Type B pancreatic cell (in vitro differentiated cells): Measurements from ENCODE around the gene PSKH1. TPM values are rescaled to one million over a fixed set of nuclear protein-coding genes. Genes with fewer than 3 reads are reported as not detected.

ENCODE experiments used
- DNase-seq: peaks from one replicate; pipeline ENCODE4 v3.0.0; 2021; ENCODE audit warnings: mixed read lengths; ENCODE audit not compliant: unreplicated experiment; ENCODE audit errors: extremely low spot score
- H3K27ac Mint-ChIP-seq: 2 replicates; pipeline ENCODE4 v1.8.0; 2021; ENCODE audit warnings: mild to moderate bottlenecking, mixed read lengths
- H3K27me3 Mint-ChIP-seq: 2 replicates; pipeline ENCODE4 v1.8.0; 2021; ENCODE audit warnings: mixed read lengths
- H3K36me3 Mint-ChIP-seq: 2 replicates; pipeline ENCODE4 v1.8.0; 2021; ENCODE audit warnings: mixed read lengths
- H3K4me1 Mint-ChIP-seq: one replicate; pipeline ENCODE4 v1.8.0; 2021; ENCODE audit warnings: mixed read lengths; ENCODE audit not compliant: unreplicated experiment
- H3K4me3 Mint-ChIP-seq: 2 replicates; pipeline ENCODE4 v1.8.0; 2021; ENCODE audit warnings: mild to moderate bottlenecking, mixed read lengths
- H3K9me3 Mint-ChIP-seq: 2 replicates; pipeline ENCODE4 v1.8.0; 2021; ENCODE audit warnings: mixed read lengths
- total RNA-seq: library from RNA; stranded (reverse); gene quantifications from 2 replicates; pipeline ENCODE4 v1.2.1, GENCODE V29; 2021; ENCODE audit warnings: low replicate concordance
- TF ChIP-seq, protein P1 (sequence below): fragments of 200-600 bp; sonication (generic); conservative IDR thresholded peaks from 2 replicates; pipeline ENCODE4 v1.5.0; 2021; ENCODE audit warnings: antibody characterized with exemption, mild to moderate bottlenecking

Gene PSKH1
- total RNA-seq, 1 donor from 2014 or later: 41.5 TPM

DNA sequence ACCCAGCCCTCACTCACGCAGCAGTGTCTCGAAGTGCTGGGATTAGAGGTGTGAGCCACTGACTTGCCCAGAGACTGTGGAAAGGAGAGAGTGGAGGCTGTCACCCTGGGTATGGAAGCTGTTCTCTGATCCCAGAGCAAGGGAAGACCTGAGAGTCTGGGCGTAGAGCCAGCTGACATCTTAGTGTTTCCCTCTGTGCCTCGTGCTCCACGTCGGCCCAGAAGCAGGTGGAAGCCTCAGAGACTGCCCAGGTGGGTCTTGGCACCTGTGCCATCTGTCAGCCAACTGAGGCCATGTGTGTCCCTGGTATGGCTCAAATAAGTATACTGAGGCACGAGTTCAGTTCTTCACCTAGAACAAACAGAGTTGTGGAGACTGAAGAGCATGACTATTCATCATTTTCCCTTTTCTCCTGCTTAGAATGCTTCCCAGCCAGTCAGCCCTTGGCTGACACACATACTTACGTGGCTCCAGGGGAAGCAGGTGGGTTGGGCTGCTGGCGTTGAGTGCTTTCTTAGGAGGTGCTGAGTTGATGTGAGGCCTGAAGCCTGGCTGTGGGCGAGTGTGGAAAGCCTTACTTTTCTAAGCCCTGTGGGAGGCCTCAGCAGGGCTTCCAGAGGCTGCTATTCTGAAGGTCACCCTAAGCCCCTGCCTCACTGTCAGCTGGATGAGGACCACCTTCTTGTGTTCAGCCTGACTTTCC lies 30.5 kb downstream of the PSKH1 start:
- no peak for DNase-seq
- no peaks in the 10 kb centered on the region for H3K27me3 Mint-ChIP-seq
- H3K27ac Mint-ChIP-seq: no peak overlapping the region
- TF ChIP-seq, protein P1, sequence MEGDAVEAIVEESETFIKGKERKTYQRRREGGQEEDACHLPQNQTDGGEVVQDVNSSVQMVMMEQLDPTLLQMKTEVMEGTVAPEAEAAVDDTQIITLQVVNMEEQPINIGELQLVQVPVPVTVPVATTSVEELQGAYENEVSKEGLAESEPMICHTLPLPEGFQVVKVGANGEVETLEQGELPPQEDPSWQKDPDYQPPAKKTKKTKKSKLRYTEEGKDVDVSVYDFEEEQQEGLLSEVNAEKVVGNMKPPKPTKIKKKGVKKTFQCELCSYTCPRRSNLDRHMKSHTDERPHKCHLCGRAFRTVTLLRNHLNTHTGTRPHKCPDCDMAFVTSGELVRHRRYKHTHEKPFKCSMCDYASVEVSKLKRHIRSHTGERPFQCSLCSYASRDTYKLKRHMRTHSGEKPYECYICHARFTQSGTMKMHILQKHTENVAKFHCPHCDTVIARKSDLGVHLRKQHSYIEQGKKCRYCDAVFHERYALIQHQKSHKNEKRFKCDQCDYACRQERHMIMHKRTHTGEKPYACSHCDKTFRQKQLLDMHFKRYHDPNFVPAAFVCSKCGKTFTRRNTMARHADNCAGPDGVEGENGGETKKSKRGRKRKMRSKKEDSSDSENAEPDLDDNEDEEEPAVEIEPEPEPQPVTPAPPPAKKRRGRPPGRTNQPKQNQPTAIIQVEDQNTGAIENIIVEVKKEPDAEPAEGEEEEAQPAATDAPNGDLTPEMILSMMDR: no peak
- no peaks in the 10 kb centered on the region for H3K9me3 Mint-ChIP-seq
- H3K4me3 Mint-ChIP-seq: no peak overlapping the region
- H3K4me1 Mint-ChIP-seq: peaks cover 12% of the 10 kb centered on the region
- no peaks in the 10 kb centered on the region for H3K36me3 Mint-ChIP-seq

DNA sequence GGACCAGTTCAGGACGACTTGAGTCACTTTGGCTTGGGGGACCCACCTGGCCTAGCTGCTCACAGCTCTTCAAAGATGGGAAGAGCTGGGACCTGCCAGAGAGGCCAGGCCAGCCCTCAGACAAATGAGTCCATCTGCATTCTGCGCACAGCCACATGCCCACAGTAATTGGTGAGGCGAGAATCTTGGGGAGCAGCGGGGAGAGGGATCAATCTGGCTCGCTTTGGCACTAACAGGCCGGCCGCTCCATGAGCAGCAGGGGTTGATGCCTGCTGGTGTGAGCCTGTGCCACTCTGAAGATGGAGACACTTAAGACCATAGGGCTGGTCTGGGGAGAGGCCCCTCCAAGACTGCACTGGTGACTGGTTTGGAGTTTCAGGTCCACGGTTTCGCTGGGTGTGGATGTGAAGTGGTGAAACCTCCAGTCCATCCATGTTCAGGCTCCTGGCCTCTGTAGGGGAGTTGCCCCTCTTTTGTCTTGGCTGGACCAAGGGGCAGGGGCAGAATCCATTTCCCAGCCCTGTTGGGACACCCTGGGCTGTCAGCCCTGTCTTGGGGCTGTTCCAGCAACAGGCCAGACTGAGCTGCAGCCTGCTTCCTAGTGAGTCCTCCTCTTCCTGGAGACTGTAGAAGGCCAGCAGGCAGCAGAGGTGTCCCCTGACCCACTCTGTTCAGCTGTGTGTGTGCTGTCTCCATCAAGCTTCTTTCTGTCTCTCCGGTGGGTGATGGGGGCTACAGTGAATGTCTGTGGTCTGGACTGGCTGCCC lies 31.3 kb downstream of the PSKH1 start:
- Mint-ChIP-seq H3K27me3 (no peaks in the 10 kb centered on the region), H3K4me3 (no peak overlapping the region), H3K9me3 (no peaks in the 10 kb centered on the region), H3K27ac (no peak overlapping the region), H3K4me1 (peaks cover 12% of the 10 kb centered on the region), H3K36me3 (no peaks in the 10 kb centered on the region)
- TF ChIP-seq, protein P1: no peak
- no peak for DNase-seq

DNA sequence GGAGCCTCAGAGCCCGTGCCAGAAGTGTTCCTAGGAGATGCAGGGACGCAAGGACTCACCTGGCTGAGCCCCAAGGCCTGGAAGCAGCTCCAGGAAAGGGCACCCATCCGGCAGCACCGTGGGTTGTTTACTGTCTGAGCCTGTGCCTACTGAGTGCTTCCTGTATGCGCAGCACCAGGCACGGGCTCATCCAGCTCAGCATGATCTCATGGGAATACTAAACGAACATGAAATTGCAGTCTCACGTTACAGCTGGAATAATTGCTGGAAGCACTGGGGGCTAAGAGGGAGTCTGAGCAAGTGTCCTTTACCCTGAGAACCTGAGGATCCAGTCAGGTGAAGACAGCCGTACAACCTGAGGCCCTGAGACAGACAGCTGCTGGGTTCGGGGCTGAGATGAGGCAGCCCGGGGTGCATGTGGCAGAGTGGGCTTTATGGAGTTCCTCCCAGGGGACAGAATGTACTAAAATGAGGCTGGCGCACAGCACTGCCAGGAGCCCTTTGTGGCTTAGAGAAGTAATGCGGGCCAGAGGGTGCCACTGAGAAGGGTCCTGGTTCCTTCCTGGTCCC lies 33.2 kb downstream of the PSKH1 start:
- no peak for DNase-seq
- H3K4me1 Mint-ChIP-seq: peaks cover 12% of the 10 kb centered on the region
- H3K9me3 Mint-ChIP-seq: no peaks in the 10 kb centered on the region
- TF ChIP-seq, protein P1: peak; percentile 32
- H3K27me3 Mint-ChIP-seq: no peaks in the 10 kb centered on the region
- no peaks in the 10 kb centered on the region for H3K36me3 Mint-ChIP-seq
- H3K27ac Mint-ChIP-seq: no peak overlapping the region
- no peak overlapping the region for H3K4me3 Mint-ChIP-seq

DNA sequence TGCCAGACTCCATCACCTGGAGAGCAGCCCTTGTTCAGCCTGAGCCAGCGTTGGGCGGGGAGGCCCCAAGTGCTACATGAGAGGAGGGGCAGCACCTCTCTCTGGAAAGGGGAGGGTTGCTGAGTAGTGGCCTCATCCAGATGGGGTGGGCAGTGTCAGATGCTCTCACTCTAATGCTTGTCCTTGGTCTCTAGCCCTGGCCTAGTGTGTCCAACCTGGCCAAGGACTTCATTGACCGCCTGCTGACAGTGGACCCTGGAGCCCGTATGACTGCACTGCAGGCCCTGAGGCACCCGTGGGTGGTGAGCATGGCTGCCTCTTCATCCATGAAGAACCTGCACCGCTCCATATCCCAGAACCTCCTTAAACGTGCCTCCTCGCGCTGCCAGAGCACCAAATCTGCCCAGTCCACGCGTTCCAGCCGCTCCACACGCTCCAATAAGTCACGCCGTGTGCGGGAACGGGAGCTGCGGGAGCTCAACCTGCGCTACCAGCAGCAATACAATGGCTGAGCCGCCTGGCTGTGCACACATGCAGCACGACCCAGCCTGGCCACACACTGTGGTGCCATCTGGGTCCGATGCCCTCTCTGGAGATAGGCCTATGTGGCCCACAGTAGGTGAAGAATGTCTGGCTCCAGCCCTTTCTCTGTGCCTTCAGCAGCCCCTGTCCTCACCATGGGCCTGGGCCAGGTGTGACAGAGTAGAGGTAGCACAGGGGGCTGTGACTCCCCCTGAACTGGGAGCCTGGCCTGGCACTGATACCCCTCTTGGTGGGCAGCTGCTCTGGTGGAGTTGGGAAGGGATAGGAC lies 34.3 kb downstream of the PSKH1 start:
- TF ChIP-seq, protein P1: no peak
- no peaks in the 10 kb centered on the region for H3K9me3 Mint-ChIP-seq
- H3K4me3 Mint-ChIP-seq: no peak overlapping the region
- H3K36me3 Mint-ChIP-seq: no peaks in the 10 kb centered on the region
- H3K27ac Mint-ChIP-seq: no peak overlapping the region
- no peaks in the 10 kb centered on the region for H3K27me3 Mint-ChIP-seq
- no peak for DNase-seq
- H3K4me1 Mint-ChIP-seq: peaks cover 7% of the 10 kb centered on the region

DNA sequence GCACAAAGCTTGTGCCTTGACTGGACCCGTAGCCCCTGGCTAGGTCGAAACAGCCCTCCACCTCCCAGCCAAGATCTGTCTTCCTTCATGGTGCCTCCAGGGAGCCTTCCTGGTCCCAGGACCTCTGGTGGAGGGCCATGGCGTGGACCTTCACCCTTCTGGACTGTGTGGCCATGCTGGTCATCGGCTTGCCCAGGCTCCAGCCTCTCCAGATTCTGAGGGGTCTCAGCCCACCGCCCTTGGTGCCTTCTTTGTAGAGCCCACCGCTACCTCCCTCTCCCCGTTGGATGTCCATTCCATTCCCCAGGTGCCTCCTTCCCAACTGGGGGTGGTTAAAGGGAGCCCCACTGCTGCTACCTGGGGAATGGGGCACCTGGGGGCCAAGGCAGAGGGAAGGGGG lies 35.1 kb downstream of the PSKH1 start:
- no peaks in the 10 kb centered on the region for H3K36me3 Mint-ChIP-seq
- H3K27ac Mint-ChIP-seq: no peak overlapping the region
- peaks cover 2% of the 10 kb centered on the region for H3K4me1 Mint-ChIP-seq
- H3K4me3 Mint-ChIP-seq: no peak overlapping the region
- no peaks in the 10 kb centered on the region for H3K9me3 Mint-ChIP-seq
- H3K27me3 Mint-ChIP-seq: no peaks in the 10 kb centered on the region
- TF ChIP-seq, protein P1: no peak
- no peak for DNase-seq
